Measurements from ENCODE around the gene HINT3.

- TF ChIP-seq POLR2AphosphoS5 (IDR thresholded peaks at IDR 0.05; ENCODE audit: low read depth) (no peak), CTCF (conservative IDR thresholded peaks at IDR 0.05; ENCODE audit: low read depth in 2 of 2) (no peak)
These were observed 26.8 kb downstream of the HINT3 start for GRCh38 chr6:125983246-125983945.

All from GM23338 (cell line).